ENCODE measurements around the gene FUZ.
A peak's percentile ranks its signal among the peaks of the same experiment; 100 is the strongest.

The FUZ gene

GRCh38 chr19:49812997-49813861 lies at the start of gene FUZ:
FUZ (minus strand) TSS chr19:49813292; CDS start chr19:49813106, 186 bp downstream.
- 0 out of 2 replicates have a peak, but pooled peaks have one; percentile 41 for TF ChIP-seq ZBTB7A (IDR thresholded peaks at IDR 0.05; ENCODE audit: low read depth)
- TF ChIP-seq RAD21 (IDR thresholded peaks at IDR 0.05; ENCODE audit: low read depth): no peak
- TF ChIP-seq TAF1 (IDR thresholded peaks at IDR 0.05; ENCODE audit: low read depth): peak; percentile 24; the same call in 1 of the 2 replicates
- no peak for TF ChIP-seq REST (IDR thresholded peaks at IDR 0.05; ENCODE audit: low read depth)
- peak; percentile 33; the same call in 1 of the 2 replicates for TF ChIP-seq USF1 (IDR thresholded peaks at IDR 0.05)
- no peak for TF ChIP-seq NFIC (IDR thresholded peaks at IDR 0.05)
- TF ChIP-seq CEBPB (IDR thresholded peaks at IDR 0.05): no peak
- TF ChIP-seq CREB1 (IDR thresholded peaks at IDR 0.05; ENCODE audit: low read depth): no peak
- no peak for TF ChIP-seq FOXM1 (IDR thresholded peaks at IDR 0.05; ENCODE audit: borderline replicate concordance, low read depth)
- peak; percentile 99 for TF ChIP-seq YY1 (IDR thresholded peaks at IDR 0.05; ENCODE audit: low read depth)
- no peak; the same call in 1 of the 2 replicates for TF ChIP-seq TCF12 (IDR thresholded peaks at IDR 0.05; ENCODE audit: low read depth)
- peak; percentile 57; the same call in 1 of the 2 replicates for TF ChIP-seq TEAD4 (IDR thresholded peaks at IDR 0.05)
- peak; percentile 40 for TF ChIP-seq MAX (IDR thresholded peaks at IDR 0.05)
- peak; percentile 88 for TF ChIP-seq EGR1 (IDR thresholded peaks at IDR 0.05)
- no peak for TF ChIP-seq EP300 (IDR thresholded peaks at IDR 0.05; ENCODE audit: borderline replicate concordance)

- TF ChIP-seq TAF1 (IDR thresholded peaks at IDR 0.05; ENCODE audit: low read depth) (no peak), EGR1 (IDR thresholded peaks at IDR 0.05) (no peak), MAX (IDR thresholded peaks at IDR 0.05) (no peak), YY1 (IDR thresholded peaks at IDR 0.05; ENCODE audit: low read depth) (no peak), USF1 (IDR thresholded peaks at IDR 0.05) (no peak), EP300 (IDR thresholded peaks at IDR 0.05; ENCODE audit: borderline replicate concordance) (no peak)
Measured at GRCh38 chr19:49862391-49863253, 49.5 kb upstream of the FUZ start.

GRCh38 chr19:49861541-49862378 lies 48.7 kb upstream of the FUZ start:
- TF ChIP-seq USF1 (IDR thresholded peaks at IDR 0.05) (no peak), MAX (IDR thresholded peaks at IDR 0.05) (no peak; the same call in 1 of the 2 replicates), ZBTB7A (IDR thresholded peaks at IDR 0.05; ENCODE audit: low read depth) (no peak), CREB1 (IDR thresholded peaks at IDR 0.05; ENCODE audit: low read depth) (no peak), CEBPB (IDR thresholded peaks at IDR 0.05) (no peak), RAD21 (IDR thresholded peaks at IDR 0.05; ENCODE audit: low read depth) (no peak), TCF12 (IDR thresholded peaks at IDR 0.05; ENCODE audit: low read depth) (no peak), YY1 (IDR thresholded peaks at IDR 0.05; ENCODE audit: low read depth) (no peak), TEAD4 (IDR thresholded peaks at IDR 0.05) (no peak), EGR1 (IDR thresholded peaks at IDR 0.05) (no peak), NFIC (IDR thresholded peaks at IDR 0.05) (no peak), TAF1 (IDR thresholded peaks at IDR 0.05; ENCODE audit: low read depth) (no peak), EP300 (IDR thresholded peaks at IDR 0.05; ENCODE audit: borderline replicate concordance) (no peak), REST (IDR thresholded peaks at IDR 0.05; ENCODE audit: low read depth) (no peak)
